ENCODE data around the gene BDP1. TPM values are rescaled to one million over a fixed set of nuclear protein-coding genes. Genes with fewer than 3 reads are reported as not detected.
"Not testable (repeated sequence)": the region's sequence is repeated elsewhere in the genome, so short reads cannot be mapped to it uniquely, and the experiment has no call there.

BDP1 gene
- polyA plus RNA-seq, 1 donor from 2014 or later, result 83.7 TPM

DNA sequence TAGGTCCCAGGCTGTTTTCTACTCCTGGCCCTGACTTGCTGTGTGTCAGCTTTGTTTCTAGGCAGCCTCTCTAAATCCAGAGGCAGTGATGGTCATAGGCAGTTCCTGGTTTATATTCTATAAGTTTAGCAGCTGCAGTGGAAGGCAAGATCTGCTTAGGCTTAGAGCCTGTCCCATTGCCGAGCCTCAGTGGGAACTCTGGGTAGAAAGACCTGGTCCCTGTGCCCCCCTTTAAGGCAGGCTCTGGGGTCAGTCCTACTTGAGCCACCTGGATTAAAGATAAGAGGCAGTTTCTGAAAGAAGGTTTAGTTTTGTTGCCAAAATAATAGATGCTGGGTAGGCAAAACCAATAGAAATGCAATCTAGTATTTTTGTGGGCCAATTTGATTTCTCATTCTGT, 145.3 kb downstream of the BDP1 start:
- Histone ChIP-seq H3K9me2 (ENCODE audit: insufficient read depth, low read length) (no peaks in the 10 kb centered on the region), H2AFZ (ENCODE audit: low read depth, low read length) (no peak overlapping the region), H3K79me2 (replicated peaks; ENCODE audit: insufficient read depth, low read length) (no peaks in the 10 kb centered on the region), H3K4me3 (ENCODE audit: low read length) (no peak overlapping the region), H3K4me2 (ENCODE audit: low read length) (no peak overlapping the region), H3K27me3 (ENCODE audit: insufficient read depth, low read depth, low read length) (no peaks in the 10 kb centered on the region), H3K36me3 (ENCODE audit: insufficient read depth, low read length) (no peaks in the 10 kb centered on the region), H3K27ac (ENCODE audit: low read length) (no peak overlapping the region), H3F3A (ENCODE audit: insufficient read depth, low read length, poor library complexity, severe bottlenecking) (no peaks in the 10 kb centered on the region), H4K20me1 (ENCODE audit: insufficient read depth) (no peaks in the 10 kb centered on the region), H3K9ac (ENCODE audit: low read length) (no peak overlapping the region), H3K9me3 (ENCODE audit: low read length) (no peaks in the 10 kb centered on the region)
- TF ChIP-seq SMC3 (conservative IDR thresholded peaks at IDR 0.05; ENCODE audit: poor library complexity) (no peak), TAF1 (IDR thresholded peaks at IDR 0.05; ENCODE audit: low read depth) (no peak), EP300 (conservative IDR thresholded peaks at IDR 0.05; ENCODE audit: poor library complexity, severe bottlenecking) (no peak), POLR2AphosphoS5 (IDR thresholded peaks at IDR 0.05) (no peak), EZH2 (IDR thresholded peaks at IDR 0.05; ENCODE audit: borderline replicate concordance, insufficient read depth, low read length, poor library complexity, severe bottlenecking) (no peak), MXI1 (conservative IDR thresholded peaks at IDR 0.05; ENCODE audit: poor library complexity, severe bottlenecking) (no peak), RAD21 (conservative IDR thresholded peaks at IDR 0.05) (no peak)
- TF ChIP-seq, protein P1, sequence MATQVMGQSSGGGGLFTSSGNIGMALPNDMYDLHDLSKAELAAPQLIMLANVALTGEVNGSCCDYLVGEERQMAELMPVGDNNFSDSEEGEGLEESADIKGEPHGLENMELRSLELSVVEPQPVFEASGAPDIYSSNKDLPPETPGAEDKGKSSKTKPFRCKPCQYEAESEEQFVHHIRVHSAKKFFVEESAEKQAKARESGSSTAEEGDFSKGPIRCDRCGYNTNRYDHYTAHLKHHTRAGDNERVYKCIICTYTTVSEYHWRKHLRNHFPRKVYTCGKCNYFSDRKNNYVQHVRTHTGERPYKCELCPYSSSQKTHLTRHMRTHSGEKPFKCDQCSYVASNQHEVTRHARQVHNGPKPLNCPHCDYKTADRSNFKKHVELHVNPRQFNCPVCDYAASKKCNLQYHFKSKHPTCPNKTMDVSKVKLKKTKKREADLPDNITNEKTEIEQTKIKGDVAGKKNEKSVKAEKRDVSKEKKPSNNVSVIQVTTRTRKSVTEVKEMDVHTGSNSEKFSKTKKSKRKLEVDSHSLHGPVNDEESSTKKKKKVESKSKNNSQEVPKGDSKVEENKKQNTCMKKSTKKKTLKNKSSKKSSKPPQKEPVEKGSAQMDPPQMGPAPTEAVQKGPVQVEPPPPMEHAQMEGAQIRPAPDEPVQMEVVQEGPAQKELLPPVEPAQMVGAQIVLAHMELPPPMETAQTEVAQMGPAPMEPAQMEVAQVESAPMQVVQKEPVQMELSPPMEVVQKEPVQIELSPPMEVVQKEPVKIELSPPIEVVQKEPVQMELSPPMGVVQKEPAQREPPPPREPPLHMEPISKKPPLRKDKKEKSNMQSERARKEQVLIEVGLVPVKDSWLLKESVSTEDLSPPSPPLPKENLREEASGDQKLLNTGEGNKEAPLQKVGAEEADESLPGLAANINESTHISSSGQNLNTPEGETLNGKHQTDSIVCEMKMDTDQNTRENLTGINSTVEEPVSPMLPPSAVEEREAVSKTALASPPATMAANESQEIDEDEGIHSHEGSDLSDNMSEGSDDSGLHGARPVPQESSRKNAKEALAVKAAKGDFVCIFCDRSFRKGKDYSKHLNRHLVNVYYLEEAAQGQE (IDR thresholded peaks at IDR 0.05; ENCODE audit: borderline replicate concordance), result no peak
- TF ChIP-seq, protein P2, sequence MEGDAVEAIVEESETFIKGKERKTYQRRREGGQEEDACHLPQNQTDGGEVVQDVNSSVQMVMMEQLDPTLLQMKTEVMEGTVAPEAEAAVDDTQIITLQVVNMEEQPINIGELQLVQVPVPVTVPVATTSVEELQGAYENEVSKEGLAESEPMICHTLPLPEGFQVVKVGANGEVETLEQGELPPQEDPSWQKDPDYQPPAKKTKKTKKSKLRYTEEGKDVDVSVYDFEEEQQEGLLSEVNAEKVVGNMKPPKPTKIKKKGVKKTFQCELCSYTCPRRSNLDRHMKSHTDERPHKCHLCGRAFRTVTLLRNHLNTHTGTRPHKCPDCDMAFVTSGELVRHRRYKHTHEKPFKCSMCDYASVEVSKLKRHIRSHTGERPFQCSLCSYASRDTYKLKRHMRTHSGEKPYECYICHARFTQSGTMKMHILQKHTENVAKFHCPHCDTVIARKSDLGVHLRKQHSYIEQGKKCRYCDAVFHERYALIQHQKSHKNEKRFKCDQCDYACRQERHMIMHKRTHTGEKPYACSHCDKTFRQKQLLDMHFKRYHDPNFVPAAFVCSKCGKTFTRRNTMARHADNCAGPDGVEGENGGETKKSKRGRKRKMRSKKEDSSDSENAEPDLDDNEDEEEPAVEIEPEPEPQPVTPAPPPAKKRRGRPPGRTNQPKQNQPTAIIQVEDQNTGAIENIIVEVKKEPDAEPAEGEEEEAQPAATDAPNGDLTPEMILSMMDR (IDR thresholded peaks at IDR 0.05; ENCODE audit: poor library complexity, severe bottlenecking), result no peak

DNA sequence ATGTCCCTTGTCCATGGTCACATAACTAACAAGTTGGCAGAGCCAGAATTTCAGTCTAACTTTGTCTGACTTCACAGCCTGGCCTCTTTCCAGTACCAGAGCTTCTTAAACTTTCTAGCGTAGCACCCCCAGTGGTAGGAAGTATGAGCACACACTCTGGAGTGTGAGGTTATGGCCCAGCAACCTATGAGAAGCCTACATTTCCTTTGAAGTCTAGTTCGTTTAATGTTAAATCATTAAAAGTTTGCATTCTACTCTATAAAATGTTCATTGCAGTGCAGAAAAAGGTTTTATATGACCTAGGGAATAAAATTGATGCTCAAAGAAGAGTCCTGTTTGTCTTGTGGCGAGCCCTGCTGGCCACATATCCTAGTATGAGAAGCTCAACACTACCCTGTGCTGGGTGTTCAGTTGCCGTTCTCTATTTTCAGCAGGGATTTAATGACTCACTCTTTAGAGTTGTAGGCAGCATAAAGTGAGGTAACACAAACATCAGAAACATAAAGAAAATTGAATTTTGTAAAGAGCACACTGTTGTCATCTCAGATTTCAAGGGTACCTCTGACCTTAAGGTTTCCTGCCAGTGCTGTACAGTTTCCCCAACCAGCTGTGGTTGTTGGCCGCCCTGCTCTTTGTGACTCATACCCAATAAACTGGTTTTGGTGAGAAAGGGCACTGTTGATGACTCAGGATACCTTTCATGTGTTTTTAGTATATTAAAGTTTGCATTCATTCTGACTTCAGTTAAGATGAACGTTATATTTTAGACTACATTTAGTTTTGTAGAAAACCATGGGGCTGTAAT, 146.0 kb downstream of the BDP1 start:
- H3K9ac ChIP-seq (ENCODE audit: low read length), result no peak overlapping the region
- H2AFZ ChIP-seq (ENCODE audit: low read depth, low read length), result no peak overlapping the region
- H3K4me2 ChIP-seq (ENCODE audit: low read length), result no peak overlapping the region

DNA sequence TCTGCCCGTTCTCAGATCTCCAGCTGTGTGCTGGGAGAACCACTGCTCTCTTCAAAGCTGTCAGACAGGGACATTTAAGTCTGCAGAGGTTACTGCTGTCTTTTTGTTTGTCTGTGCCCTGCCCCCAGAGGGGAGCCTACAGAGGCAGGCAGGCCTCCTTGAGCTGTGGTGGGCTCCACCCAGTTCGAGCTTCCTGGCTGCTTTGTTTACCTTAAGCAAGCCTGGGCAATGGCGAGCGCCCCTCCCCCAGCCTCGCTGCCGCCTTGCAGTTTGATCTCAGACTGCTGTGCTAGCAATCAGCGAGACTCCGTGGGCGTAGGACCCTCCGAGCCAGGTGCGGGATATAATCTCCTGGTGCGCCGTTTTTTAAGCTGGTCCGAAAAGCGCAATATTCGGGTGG, 154.5 kb downstream of the BDP1 start:
- H3F3A ChIP-seq (ENCODE audit: insufficient read depth, low read length, poor library complexity, severe bottlenecking); H3K36me3 ChIP-seq (ENCODE audit: insufficient read depth, low read length); H3K27ac ChIP-seq (ENCODE audit: low read length); H3K9me3 ChIP-seq (ENCODE audit: low read length); H3K4me2 ChIP-seq (ENCODE audit: low read length); H3K4me3 ChIP-seq (ENCODE audit: low read length); H3K9me2 ChIP-seq (ENCODE audit: insufficient read depth, low read length); H4K20me1 ChIP-seq (ENCODE audit: insufficient read depth); H3K9ac ChIP-seq (ENCODE audit: low read length); H3K79me2 ChIP-seq (replicated peaks; ENCODE audit: insufficient read depth, low read length); H2AFZ ChIP-seq (ENCODE audit: low read depth, low read length); H3K27me3 ChIP-seq (ENCODE audit: insufficient read depth, low read depth, low read length): not testable (repeated sequence)

More for the DNA sequence above, 146.0 kb downstream of the BDP1 start:
- Histone ChIP-seq H3K9me3 (ENCODE audit: low read length) (no peaks in the 10 kb centered on the region), H3F3A (ENCODE audit: insufficient read depth, low read length, poor library complexity, severe bottlenecking) (no peaks in the 10 kb centered on the region), H3K9me2 (ENCODE audit: insufficient read depth, low read length) (no peaks in the 10 kb centered on the region), H3K79me2 (replicated peaks; ENCODE audit: insufficient read depth, low read length) (no peaks in the 10 kb centered on the region), H4K20me1 (ENCODE audit: insufficient read depth) (no peaks in the 10 kb centered on the region), H3K36me3 (ENCODE audit: insufficient read depth, low read length) (no peaks in the 10 kb centered on the region), H3K27me3 (ENCODE audit: insufficient read depth, low read depth, low read length) (no peaks in the 10 kb centered on the region), H3K4me3 (ENCODE audit: low read length) (no peak overlapping the region), H3K27ac (ENCODE audit: low read length) (no peak overlapping the region)
- TF ChIP-seq EZH2 (IDR thresholded peaks at IDR 0.05; ENCODE audit: borderline replicate concordance, insufficient read depth, low read length, poor library complexity, severe bottlenecking), result no peak
- TF ChIP-seq, protein P2 (IDR thresholded peaks at IDR 0.05; ENCODE audit: poor library complexity, severe bottlenecking), result peak; percentile 42
